NCI-H2227 (cell line): ENCODE results near the gene BACH2.
"Not testable (repeated sequence)": the region's sequence is repeated elsewhere in the genome, so short reads cannot be mapped to it uniquely, and the experiment has no call there.

Experiments used
- DNase-seq: peaks from one replicate; lab custom pipeline; 2025; ENCODE audit not compliant: unreplicated experiment; lab: John Stamatoyannopoulos, UW

Gene BACH2

GRCh38 chr6:89925826-89926225 lies 370.8 kb downstream of the BACH2 start:
- DNase-seq: no peak

GRCh38 chr6:89924231-89924630 lies 372.4 kb downstream of the BACH2 start:
- DNase-seq: no peak

GRCh38 chr6:89921691-89922090 lies 375.0 kb downstream of the BACH2 start:
- DNase-seq: no peak

- DNase-seq: no peak
Observed at GRCh38 chr6:89921197-89921596, 375.4 kb downstream of the BACH2 start.

GRCh38 chr6:89917801-89918366 lies 378.8 kb downstream of the BACH2 start:
- DNase-seq: no peak

GRCh38 chr6:89917216-89917615 lies 379.4 kb downstream of the BACH2 start:
- no peak for DNase-seq

DNA sequence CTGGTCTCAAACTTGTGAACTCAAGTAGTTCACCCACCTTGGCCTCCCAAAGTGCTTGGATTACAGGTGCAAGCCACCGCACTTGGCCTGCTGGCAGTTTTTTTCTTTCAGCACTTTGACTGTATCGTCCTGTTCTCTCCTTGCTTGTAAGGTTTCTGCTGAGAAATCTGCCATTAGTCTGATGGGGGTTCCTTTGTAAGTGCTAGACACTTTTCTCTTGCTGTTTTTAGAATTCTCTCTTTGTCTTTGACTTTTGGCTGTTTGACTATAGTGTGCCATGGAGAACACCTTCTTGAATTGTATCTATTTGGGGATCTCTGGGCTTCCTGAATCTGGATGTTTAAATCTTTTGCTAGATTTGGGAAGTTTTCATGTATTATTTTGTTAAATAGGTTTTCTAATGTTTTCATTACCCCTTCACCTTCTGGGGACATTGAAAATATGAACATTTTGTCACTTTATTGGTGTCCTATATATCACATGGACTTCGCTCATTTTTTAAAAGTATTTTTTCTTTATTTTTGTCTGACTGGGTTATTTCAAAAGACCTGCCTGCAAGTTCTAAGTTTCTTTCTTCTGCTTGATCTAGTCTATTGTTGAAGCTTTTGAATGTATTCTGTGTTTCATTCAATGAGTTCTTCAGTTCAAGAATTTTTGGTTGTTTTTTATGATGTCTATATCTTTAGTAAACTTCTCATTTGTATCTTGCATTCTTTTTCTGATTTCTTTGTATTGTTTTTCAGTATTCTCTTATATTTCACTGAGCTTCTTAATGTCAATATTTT lies 380.3 kb downstream of the BACH2 start:
- no peak for DNase-seq

GRCh38 chr6:89910902-89911240 lies 385.8 kb downstream of the BACH2 start:
- no peak for DNase-seq

DNA sequence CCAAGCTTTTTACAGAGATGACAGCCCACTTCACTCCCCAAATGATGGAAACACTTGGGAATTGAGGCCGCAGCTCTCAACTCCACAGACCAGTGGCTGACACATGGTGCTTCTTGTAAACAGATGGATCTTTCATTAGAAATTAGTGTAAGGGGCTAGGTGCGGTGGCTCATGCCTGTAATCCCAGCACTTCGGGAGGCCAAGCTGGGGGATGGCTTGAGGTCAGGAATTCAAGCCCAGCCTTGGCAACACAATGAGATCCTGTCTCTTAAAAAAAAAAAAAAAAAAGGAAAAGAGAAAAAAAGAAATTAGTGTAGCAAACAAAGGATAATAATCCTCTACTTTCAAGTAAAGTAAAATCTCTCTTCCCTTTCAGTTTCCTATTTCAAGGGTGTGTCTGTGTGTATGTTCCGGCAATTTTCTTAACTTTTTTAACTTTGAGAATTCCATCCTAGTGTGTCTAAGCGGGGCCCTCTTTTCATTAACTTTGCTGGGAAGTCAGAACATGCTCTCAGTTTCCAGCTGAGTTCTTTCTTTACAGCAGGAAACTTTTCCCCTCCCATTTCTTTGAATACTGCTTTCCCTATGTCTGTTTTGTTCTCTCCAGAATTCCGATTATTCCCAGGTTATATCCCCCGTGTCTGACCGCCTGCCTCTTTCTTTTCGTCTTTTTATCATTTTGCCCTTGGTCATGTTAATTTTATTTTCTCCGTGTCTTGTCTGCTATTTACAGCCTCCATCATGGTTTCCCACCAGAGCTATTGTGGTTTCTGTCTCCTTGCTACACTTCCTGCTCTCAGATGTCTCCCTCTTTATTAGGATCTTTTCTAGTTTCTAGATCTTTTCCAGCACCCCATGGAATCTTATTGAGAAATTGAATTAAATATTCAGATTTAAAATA lies 386.4 kb downstream of the BACH2 start:
- DNase-seq: not testable (repeated sequence)

DNA sequence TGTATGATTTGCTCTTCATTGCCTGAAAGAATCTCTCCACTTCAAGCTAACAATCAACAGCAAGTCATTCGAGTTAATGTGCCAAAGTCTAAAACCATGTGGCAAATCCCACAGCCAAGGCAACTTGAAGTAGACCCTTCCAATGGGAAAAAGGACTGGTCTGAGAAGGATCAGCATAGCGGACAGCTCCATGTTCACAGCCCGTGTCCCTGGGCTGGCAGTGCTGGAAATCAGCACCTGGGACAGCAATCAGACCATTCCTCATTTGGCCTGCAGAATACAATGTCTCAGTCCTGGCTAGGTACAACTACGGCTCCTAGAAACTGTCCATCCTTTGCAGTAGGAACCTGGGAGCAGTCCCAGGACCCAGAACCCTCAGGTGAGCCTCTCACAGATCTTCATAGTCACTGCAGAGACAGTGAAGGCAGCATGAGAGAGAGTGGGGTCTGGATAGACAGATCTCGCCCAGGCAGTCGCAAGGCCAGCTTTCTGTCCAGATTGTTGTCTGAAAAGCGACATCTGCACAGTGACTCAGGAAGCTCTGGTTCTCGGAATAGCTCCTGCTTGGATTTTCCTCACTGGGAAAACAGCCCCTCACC lies 401.3 kb downstream of the BACH2 start:
- DNase-seq: no peak

- DNase-seq: no peak
Observed at GRCh38 chr6:89894169-89894568, 402.5 kb downstream of the BACH2 start, which contains the start of gene GJA10. GJA10 (plus strand) TSS chr6:89894469; CDS start chr6:89894469, 0 bp downstream.

GRCh38 chr6:89892577-89892976 lies 404.1 kb downstream of the BACH2 start:
- DNase-seq: not testable (repeated sequence)

- DNase-seq: not testable (repeated sequence)
Observed at GRCh38 chr6:89890845-89891528, 405.7 kb downstream of the BACH2 start.

DNA sequence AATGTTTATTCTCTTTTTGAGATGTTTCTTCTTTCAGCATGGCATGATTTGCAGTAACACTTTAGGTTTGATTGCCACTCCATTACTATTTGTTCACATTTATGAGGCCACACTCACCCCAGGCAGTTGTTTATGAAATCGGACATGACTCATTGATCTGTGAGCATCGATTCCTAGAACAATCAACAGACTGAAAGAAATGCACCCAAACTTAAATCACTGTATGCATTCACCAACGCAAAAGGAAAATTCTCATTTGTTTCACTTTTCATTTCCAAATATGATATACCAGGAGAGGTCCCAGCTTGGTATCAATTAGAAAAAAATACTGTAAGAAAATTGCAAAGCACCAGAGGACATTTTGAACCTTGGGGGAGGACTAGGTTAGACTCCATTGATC lies 407.8 kb downstream of the BACH2 start:
- no peak for DNase-seq

- DNase-seq: no peak
Observed at GRCh38 chr6:89888138-89888514, 408.5 kb downstream of the BACH2 start.

- DNase-seq: no peak
Observed at GRCh38 chr6:89887452-89888137, 409.0 kb downstream of the BACH2 start.

DNA sequence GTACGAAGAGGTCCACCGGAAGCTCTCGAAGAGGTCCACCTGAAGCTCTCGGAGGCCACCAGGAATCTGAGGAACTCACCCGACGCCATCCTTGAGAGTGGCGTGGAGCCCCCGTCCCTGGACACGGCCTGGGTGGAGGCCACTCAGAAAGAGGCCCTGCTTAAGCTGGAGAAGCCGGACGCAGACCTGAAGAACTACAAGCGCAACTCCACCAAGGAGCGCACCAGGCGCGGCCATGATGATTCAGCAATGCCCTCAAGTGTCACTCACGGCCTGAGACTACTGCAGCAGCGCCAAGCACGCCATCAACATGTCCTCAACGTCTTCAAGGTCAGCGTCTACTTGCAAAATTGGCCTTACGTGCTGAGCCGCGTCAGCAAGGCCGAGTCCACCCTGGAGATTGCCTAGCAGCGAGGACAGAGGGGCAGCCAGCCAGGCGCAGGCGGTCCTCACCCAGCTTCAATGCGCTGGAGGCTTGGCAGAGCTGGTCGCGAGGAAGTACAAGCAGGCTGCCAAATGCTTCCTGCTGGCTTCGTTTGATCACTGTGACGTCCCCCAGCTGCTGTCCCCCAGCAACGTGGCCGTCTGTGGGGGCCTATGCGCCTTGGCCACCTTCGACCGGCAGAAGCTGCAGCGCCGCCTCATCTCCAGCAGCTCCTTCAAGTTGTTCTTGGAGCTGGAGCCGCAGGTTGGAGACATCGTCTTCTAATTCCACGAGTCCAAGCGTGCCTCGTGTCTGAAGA lies 410.1 kb downstream of the BACH2 start:
- no peak for DNase-seq
